Gastroesophageal sphincter (tissue), 3 donors: ENCODE measurements around the gene IPO11.

Experiments
- EP300 ChIP-seq: sonication (generic); formaldehyde crosslinking; IDR thresholded peaks from one replicate; pipeline ENCODE4 v1.6.1; 2017; ENCODE audit warnings: antibody characterized with exemption, mild to moderate bottlenecking
- POLR2A ChIP-seq, 2 donors: fragments of 450-650 bp; IDR thresholded peaks; one replicate each; pipeline ENCODE4 v1.6.1; 2017; ENCODE audit warnings: antibody characterized with exemption in 2 of 2, mild to moderate bottlenecking in 2 of 2, moderate library complexity in 1 of 2
- POLR2AphosphoS5 ChIP-seq: sonication (generic); formaldehyde crosslinking; IDR thresholded peaks from one replicate; pipeline ENCODE4 v1.6.1; 2017; ENCODE audit warnings: antibody characterized with exemption
- TF ChIP-seq, protein P1 (sequence below), 4 experiments: fragments of 200-600 bp in 2 of 4; fragments of 450-650 bp in 2 of 4; sonication (generic) in 1 of 4; IDR thresholded peaks; one replicate each; pipeline ENCODE4 v1.5.1; 2017 to 2019; ENCODE audit warnings: antibody characterized with exemption in 4 of 4, mild to moderate bottlenecking in 2 of 4, moderate library complexity in 2 of 4

- TF ChIP-seq, protein P1, sequence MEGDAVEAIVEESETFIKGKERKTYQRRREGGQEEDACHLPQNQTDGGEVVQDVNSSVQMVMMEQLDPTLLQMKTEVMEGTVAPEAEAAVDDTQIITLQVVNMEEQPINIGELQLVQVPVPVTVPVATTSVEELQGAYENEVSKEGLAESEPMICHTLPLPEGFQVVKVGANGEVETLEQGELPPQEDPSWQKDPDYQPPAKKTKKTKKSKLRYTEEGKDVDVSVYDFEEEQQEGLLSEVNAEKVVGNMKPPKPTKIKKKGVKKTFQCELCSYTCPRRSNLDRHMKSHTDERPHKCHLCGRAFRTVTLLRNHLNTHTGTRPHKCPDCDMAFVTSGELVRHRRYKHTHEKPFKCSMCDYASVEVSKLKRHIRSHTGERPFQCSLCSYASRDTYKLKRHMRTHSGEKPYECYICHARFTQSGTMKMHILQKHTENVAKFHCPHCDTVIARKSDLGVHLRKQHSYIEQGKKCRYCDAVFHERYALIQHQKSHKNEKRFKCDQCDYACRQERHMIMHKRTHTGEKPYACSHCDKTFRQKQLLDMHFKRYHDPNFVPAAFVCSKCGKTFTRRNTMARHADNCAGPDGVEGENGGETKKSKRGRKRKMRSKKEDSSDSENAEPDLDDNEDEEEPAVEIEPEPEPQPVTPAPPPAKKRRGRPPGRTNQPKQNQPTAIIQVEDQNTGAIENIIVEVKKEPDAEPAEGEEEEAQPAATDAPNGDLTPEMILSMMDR (IDR thresholded peaks at IDR 0.05) = no peak
- TF ChIP-seq POLR2A (IDR thresholded peaks at IDR 0.05) = no peak
- no peak for TF ChIP-seq EP300
- TF ChIP-seq POLR2AphosphoS5 = no peak
Observed at GRCh38 chr5:62473209-62473608, 60.6 kb downstream of the IPO11 start.
